Gastrocnemius medialis (tissue), 4 donors: ENCODE data around the gene SPSB4. TPM values are rescaled to one million over a fixed set of nuclear protein-coding genes. Genes with fewer than 3 reads are reported as not detected.
A peak's percentile ranks its signal among the peaks of the same experiment; 100 is the strongest.

ENCODE experiments used
- ATAC-seq, 2 donors: fragments of 150-250 bp; one replicate each; pipeline ENCODE4 v1.9.1; 2016
- DNase-seq, 2 donors: peaks; one replicate each; pipeline ENCODE4 v3.0.0-alpha.2; 2019
- H3K27ac ChIP-seq, 4 donors: fragments of 200-600 bp; sonication (generic); 1 replicate in 1 of 4; 2 replicates in 3 of 4; pipeline ENCODE4 v1.5.1; 2016 to 2018; ENCODE audit warnings: mild to moderate bottlenecking in 2 of 4, moderate library complexity in 1 of 4
- H3K27me3 ChIP-seq, 3 donors: fragments of 200-600 bp; sonication (generic) in 2 of 3; 1 replicate in 1 of 3; 2 replicates in 2 of 3; pipeline versions ENCODE4 v1.5.1 to v1.6.0; 2016 to 2019; ENCODE audit warnings: mild to moderate bottlenecking in 1 of 3, moderate library complexity in 1 of 3
- H3K36me3 ChIP-seq, 2 donors: fragments of 200-600 bp; sonication (generic) in 1 of 2; one replicate each; pipeline ENCODE4 v1.5.1; 2017 to 2018
- H3K4me1 ChIP-seq, 2 donors: fragments of 200-600 bp; sonication (generic) in 1 of 2; one replicate each; pipeline ENCODE4 v1.5.1; 2016 to 2017; ENCODE audit warnings: mild to moderate bottlenecking in 2 of 2
- H3K4me3 ChIP-seq, 4 donors: fragments of 200-600 bp; sonication (generic) in 3 of 4; 1 replicate in 1 of 4; 2 replicates in 3 of 4; pipeline ENCODE4 v1.5.1; 2016 to 2019; ENCODE audit warnings: mild to moderate bottlenecking in 2 of 4
- H3K9me3 ChIP-seq, 3 donors: fragments of 200-600 bp; sonication (generic) in 2 of 3; 1 replicate in 1 of 3; 2 replicates in 2 of 3; pipeline ENCODE4 v1.5.1; 2016 to 2019
- POLR2A ChIP-seq, 2 donors: fragments of 450-650 bp; IDR thresholded peaks; one replicate each; pipeline ENCODE4 v1.6.1; 2017; ENCODE audit warnings: antibody characterized with exemption in 2 of 2, mild to moderate bottlenecking in 2 of 2, moderate library complexity in 2 of 2
- in situ Hi-C, 4 donors: fragments of 200-750 bp; cut with MboI; loops; one replicate each; pipeline versions ENCODE4 v1.15.0 to v1.8.0; 2017; ENCODE audit warnings: low sequenced_read_pairs in 4 of 4
- intact Hi-C: fragments of 100-400 bp; cut with DNase I; formaldehyde crosslinking; loops from one replicate; pipeline ENCODE4 v1.15.1; 2023; ENCODE audit warnings: low total_unique reads
- total RNA-seq, 4 donors: library from RNA; depleted of rRNA; stranded (reverse); fragments of >200 nt; gene quantifications; one replicate each; pipeline versions ENCODE4 v1.1.0 to v1.2.3, GENCODE V29; 2016
- TF ChIP-seq, protein P1 (sequence below), 5 experiments: fragments of 450-650 bp in 3 of 5; fragments of 200-600 bp in 2 of 5; sonication (generic) in 2 of 5; IDR thresholded peaks in 4 of 5; conservative IDR thresholded peaks in 1 of 5; 1 replicate in 4 of 5; 2 replicates in 1 of 5; pipeline ENCODE4 v1.5.1; 2016 to 2019; ENCODE audit warnings: antibody characterized with exemption in 5 of 5, mild to moderate bottlenecking in 3 of 5, moderate library complexity in 3 of 5

SPSB4 gene
- total RNA-seq, 4 donors from 2014 or later: 0.35 to 0.81 TPM; not detected in 2

DNA sequence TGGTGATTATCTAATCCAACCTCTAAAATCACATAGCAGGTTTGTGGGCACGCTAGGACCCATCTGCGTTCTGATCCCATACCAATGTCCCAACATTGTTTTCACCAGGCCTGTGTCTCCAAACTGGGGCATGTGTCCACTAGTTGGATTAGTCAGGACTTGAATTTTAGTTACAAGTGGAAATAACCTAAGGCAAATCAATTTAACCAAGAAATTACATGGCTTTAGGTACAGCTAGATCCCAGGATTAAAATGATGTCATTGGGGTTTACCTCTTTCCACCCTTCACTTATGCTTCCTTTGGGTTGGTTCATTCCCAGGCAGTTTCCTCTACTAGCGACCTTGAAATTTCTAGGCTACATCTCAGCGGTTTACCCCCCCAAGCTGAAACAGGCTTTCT is 133.3 kb downstream of the SPSB4 start:
- Histone ChIP-seq H3K4me1 (no peaks in the 10 kb centered on the region), H3K27ac (no peak overlapping the region), H3K36me3 (no peaks in the 10 kb centered on the region), H3K9me3 (no peaks in the 10 kb centered on the region), H3K4me3 (no peak overlapping the region), H3K27me3 (no peaks in the 10 kb centered on the region)
- in situ Hi-C loops (loop anchor here in 1 of 4 donors (25.0 kb wide), 1 partner anchor 297 kb away; no protein-coding TSS in a partner anchor), intact Hi-C loops (no loop called here)
- TF ChIP-seq, protein P1, sequence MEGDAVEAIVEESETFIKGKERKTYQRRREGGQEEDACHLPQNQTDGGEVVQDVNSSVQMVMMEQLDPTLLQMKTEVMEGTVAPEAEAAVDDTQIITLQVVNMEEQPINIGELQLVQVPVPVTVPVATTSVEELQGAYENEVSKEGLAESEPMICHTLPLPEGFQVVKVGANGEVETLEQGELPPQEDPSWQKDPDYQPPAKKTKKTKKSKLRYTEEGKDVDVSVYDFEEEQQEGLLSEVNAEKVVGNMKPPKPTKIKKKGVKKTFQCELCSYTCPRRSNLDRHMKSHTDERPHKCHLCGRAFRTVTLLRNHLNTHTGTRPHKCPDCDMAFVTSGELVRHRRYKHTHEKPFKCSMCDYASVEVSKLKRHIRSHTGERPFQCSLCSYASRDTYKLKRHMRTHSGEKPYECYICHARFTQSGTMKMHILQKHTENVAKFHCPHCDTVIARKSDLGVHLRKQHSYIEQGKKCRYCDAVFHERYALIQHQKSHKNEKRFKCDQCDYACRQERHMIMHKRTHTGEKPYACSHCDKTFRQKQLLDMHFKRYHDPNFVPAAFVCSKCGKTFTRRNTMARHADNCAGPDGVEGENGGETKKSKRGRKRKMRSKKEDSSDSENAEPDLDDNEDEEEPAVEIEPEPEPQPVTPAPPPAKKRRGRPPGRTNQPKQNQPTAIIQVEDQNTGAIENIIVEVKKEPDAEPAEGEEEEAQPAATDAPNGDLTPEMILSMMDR (IDR thresholded peaks at IDR 0.05 in 4 of 5, conservative IDR thresholded peaks at IDR 0.05 in 1 of 5): no peak
- no peak for TF ChIP-seq POLR2A (IDR thresholded peaks at IDR 0.05)
- no peak for ATAC-seq
- DNase-seq: no peak

GRCh38 chr3:141191097-141191749 is 140.1 kb downstream of the SPSB4 start:
- Histone ChIP-seq H3K27me3 (no peaks in the 10 kb centered on the region), H3K36me3 (no peaks in the 10 kb centered on the region), H3K27ac (no peak overlapping the region), H3K4me1 (no peaks in the 10 kb centered on the region), H3K9me3 (no peaks in the 10 kb centered on the region), H3K4me3 (no peak overlapping the region)
- DNase-seq: no peak
- in situ Hi-C loops (loop anchor here (5.0 to 25.0 kb wide), 7 partner anchors 84 to 304 kb away; no protein-coding TSS in a partner anchor), intact Hi-C loops (loop anchor here (5.0 kb wide), 1 partner anchor 84 kb away; no protein-coding TSS in a partner anchor)
- TF ChIP-seq POLR2A (IDR thresholded peaks at IDR 0.05): no peak
- TF ChIP-seq, protein P1 (IDR thresholded peaks at IDR 0.05 in 4 of 5, conservative IDR thresholded peaks at IDR 0.05 in 1 of 5): no peak
- no peak for ATAC-seq

DNA sequence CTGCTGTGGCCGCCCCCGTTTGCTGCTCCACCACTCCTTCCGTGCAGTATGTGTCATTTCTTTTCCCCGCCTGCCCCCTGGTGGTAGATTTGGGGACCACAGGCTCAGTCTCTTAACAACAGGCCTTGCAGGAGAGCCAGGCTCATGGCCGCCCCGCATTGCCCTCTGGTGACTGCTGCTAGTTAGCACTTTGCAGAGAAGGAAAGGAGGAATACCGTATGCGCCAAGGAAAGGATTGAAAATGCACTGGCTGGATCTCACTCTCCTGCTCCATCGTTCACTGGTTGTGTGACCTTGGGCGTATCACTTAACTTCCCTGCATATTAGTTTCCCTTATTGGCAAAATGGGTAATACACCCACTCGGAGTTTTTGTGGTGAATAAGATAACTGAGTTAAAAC is 141.2 kb downstream of the SPSB4 start:
- ATAC-seq (peak; percentile 98 to 99), DNase-seq (peak; percentile 84 to 95)
- no peaks in the 10 kb centered on the region for H3K27me3 ChIP-seq
- no peak overlapping the region for H3K4me3 ChIP-seq
- intact Hi-C loops: loop anchor here (1.0 to 5.0 kb wide), 4 partner anchors 85 to 294 kb away; no protein-coding TSS in a partner anchor
- H3K9me3 ChIP-seq: no peaks in the 10 kb centered on the region
- no peaks in the 10 kb centered on the region for H3K36me3 ChIP-seq
- no peak overlapping the region for H3K27ac ChIP-seq
- TF ChIP-seq POLR2A (IDR thresholded peaks at IDR 0.05): no peak
- TF ChIP-seq, protein P1 (IDR thresholded peaks at IDR 0.05 in 4 of 5, conservative IDR thresholded peaks at IDR 0.05 in 1 of 5): peak; percentile 96 to 97 (median 96)
- no peaks in the 10 kb centered on the region for H3K4me1 ChIP-seq
- in situ Hi-C loops: loop anchor here (5.0 to 25.0 kb wide), 7 partner anchors 85 to 305 kb away; no protein-coding TSS in a partner anchor

DNA sequence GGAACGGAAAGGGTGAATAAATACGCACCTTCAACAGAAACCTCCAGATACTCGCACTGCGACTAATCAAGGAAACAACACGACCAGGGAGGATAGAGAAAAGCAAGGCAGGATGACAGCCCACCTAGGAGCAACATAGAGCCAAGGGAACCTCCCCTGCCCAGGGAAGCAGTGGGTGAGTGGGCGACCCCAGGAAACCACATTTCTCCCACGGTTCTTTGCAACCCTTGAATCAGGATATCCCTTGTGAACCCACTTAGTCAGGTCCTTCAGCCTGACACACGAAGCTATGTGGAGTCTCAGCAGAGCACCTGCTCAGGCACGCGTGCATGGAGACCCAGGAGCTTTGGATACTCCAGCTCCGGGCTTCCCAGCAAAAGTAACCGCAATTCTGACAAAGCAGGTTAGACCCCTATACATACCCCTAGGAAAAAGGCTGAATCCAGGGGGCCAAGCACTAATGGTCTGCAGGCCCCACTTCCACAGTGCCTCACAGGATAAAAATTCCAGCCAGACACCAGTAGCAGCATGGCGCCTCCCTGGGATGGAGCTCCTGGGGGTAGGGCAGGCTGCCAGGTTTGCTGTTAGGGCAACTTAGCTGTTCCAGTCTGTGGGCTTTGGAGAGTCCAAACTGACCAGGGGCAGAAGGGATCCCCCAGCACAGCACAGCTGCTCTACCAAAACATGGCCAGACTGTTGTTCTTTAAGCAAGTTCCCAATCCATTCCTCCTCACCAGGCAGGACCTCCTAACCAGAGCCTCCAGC is 142.1 kb downstream of the SPSB4 start:
- intact Hi-C loops (loop anchor here (2.0 to 5.0 kb wide), 2 partner anchors 86 to 182 kb away; no protein-coding TSS in a partner anchor), in situ Hi-C loops (loop anchor here (5.0 to 25.0 kb wide), 7 partner anchors 86 to 306 kb away; no protein-coding TSS in a partner anchor)
- Histone ChIP-seq H3K27ac (no peak overlapping the region), H3K4me1 (no peaks in the 10 kb centered on the region), H3K27me3 (no peaks in the 10 kb centered on the region), H3K9me3 (no peaks in the 10 kb centered on the region), H3K36me3 (no peaks in the 10 kb centered on the region), H3K4me3 (no peak overlapping the region)
- no peak for ATAC-seq
- TF ChIP-seq, protein P1 (IDR thresholded peaks at IDR 0.05 in 4 of 5, conservative IDR thresholded peaks at IDR 0.05 in 1 of 5): no peak
- no peak for TF ChIP-seq POLR2A (IDR thresholded peaks at IDR 0.05)
- DNase-seq: no peak

Other genes with a start within 250 kb of the SPSB4 start
- gene SLC25A36, start 109.5 kb upstream of the SPSB4 start, total RNA-seq: 10 to 100 TPM; 17.3 to 74.7 (median 35.0) TPM
- gene PXYLP1, start 180.5 kb downstream of the SPSB4 start, total RNA-seq: 10 to 100 TPM in 1 of 4 donors, 1 to 10 TPM in 2, under 1 TPM in 1; 0.46 to 13.1 (median 2.2) TPM